Spleen (tissue), 7 donors: ENCODE results near the gene COQ9.

Source experiments
- POLR2A ChIP-seq, 3 donors: fragments of 450-650 bp; IDR thresholded peaks; one replicate each; pipeline ENCODE4 v1.5.1; 2017; ENCODE audit warnings: antibody characterized with exemption in 3 of 3, mild to moderate bottlenecking in 1 of 3
- TF ChIP-seq, protein P1 (sequence below), 11 experiments: fragments of 200-600 bp in 7 of 11; fragments of 450-650 bp in 4 of 11; sonication (generic) in 4 of 11; IDR thresholded peaks in 8 of 11; conservative IDR thresholded peaks in 3 of 11; 1 replicate in 7 of 11; 2 replicates in 4 of 11; pipeline versions ENCODE4 v1.4.0 to v1.8.0; 2016 to 2021; ENCODE audit warnings: antibody characterized with exemption in 11 of 11, inconsistent platforms in 4 of 11, mild to moderate bottlenecking in 1 of 11
- donor health status: DM: no; HTN: no; CAD: no; lungs with moderate emphysema.
- donor health status: DM: no; HTN: no; CAD: no.
- donor health status: DM: no; HTN: no; CAD: no.

DNA sequence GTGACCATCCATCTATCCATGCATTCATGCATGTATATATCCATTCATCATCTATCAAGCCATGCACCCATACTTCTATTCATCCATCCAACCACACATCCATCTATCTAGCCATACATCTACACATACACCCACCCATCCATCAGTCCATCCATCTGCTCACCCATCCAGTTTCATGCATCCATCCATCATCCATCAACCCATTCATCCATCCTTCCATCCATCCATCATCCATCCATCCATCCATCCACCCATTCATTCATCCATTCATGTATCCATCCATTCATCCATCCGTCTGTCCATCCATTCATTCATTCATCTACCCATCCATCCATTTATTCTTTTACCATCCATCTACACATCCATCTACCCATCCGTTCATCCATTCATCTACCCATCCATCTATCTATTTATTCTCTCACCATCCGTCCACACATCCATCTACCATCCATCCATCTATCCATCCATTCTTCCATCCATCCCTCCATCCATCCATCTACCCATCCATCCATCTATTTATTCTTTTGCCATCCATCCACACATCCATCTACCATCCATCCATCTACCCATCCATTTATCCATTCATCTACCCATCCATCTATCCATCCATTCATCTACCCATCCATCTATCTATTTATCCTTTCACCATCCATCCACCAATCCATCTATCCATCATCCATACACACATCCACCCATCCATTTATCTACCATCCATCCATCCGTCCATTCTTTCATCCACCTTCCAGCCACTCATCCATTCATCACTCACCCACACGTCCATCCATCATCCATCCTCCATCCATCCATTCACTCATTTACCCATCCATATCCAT, 39.5 kb upstream of the COQ9 start:
- TF ChIP-seq, protein P1, sequence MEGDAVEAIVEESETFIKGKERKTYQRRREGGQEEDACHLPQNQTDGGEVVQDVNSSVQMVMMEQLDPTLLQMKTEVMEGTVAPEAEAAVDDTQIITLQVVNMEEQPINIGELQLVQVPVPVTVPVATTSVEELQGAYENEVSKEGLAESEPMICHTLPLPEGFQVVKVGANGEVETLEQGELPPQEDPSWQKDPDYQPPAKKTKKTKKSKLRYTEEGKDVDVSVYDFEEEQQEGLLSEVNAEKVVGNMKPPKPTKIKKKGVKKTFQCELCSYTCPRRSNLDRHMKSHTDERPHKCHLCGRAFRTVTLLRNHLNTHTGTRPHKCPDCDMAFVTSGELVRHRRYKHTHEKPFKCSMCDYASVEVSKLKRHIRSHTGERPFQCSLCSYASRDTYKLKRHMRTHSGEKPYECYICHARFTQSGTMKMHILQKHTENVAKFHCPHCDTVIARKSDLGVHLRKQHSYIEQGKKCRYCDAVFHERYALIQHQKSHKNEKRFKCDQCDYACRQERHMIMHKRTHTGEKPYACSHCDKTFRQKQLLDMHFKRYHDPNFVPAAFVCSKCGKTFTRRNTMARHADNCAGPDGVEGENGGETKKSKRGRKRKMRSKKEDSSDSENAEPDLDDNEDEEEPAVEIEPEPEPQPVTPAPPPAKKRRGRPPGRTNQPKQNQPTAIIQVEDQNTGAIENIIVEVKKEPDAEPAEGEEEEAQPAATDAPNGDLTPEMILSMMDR (IDR thresholded peaks at IDR 0.05 in 8 of 11, conservative IDR thresholded peaks at IDR 0.05 in 3 of 11) = no peak
- no peak for TF ChIP-seq POLR2A (IDR thresholded peaks at IDR 0.05)
